Omental fat pad (tissue), 4 donors: ENCODE results near the gene FOXO3. TPM values are rescaled to one million over a fixed set of nuclear protein-coding genes. Genes with fewer than 3 reads are reported as not detected.

Experiments
- ATAC-seq: fragments of 150-250 bp; one replicate; pipeline ENCODE4 v1.9.1; 2016; ENCODE audit warnings: mild to moderate bottlenecking, moderate library complexity; ENCODE audit not compliant: low FRiP score
- DNase-seq: peaks from one replicate; pipeline ENCODE4 v3.0.0-alpha.2; 2019; ENCODE audit warnings: low spot score
- CTCF ChIP-seq, 3 donors: fragments of 450-650 bp; IDR thresholded peaks; one replicate each; pipeline ENCODE4 v1.5.1; 2016 to 2017; ENCODE audit warnings: antibody characterized with exemption in 3 of 3, mild to moderate bottlenecking in 3 of 3, moderate library complexity in 2 of 3
- total RNA-seq, 4 donors: library from RNA; depleted of rRNA; stranded (reverse); fragments of >200 nt; gene quantifications; one replicate each; pipeline ENCODE4 v1.1.0, GENCODE V29; 2016

FOXO3 gene
- total RNA-seq, 4 donors from 2014 or later = 92.9 to 129 (median 113) TPM

GRCh38 chr6:108627692-108628550 is 67.2 kb downstream of the FOXO3 start:
- DNase-seq (no peak), ATAC-seq (no peak)
- TF ChIP-seq CTCF (IDR thresholded peaks at IDR 0.05) = no peak

- ATAC-seq (no peak), DNase-seq (no peak)
- no peak for TF ChIP-seq CTCF (IDR thresholded peaks at IDR 0.05)
Observed at GRCh38 chr6:108630050-108630714, 69.5 kb downstream of the FOXO3 start.

GRCh38 chr6:108632441-108632840 is 71.7 kb downstream of the FOXO3 start:
- ATAC-seq (no peak), DNase-seq (no peak)
- no peak for TF ChIP-seq CTCF (IDR thresholded peaks at IDR 0.05)

GRCh38 chr6:108633436-108633835 is 72.7 kb downstream of the FOXO3 start:
- no peak for ATAC-seq
- TF ChIP-seq CTCF (IDR thresholded peaks at IDR 0.05) = no peak
- no peak for DNase-seq

GRCh38 chr6:108635505-108636226 is 74.9 kb downstream of the FOXO3 start:
- TF ChIP-seq CTCF (IDR thresholded peaks at IDR 0.05) = no peak
- no peak for ATAC-seq
- DNase-seq = no peak

GRCh38 chr6:108637963-108638362 is 77.2 kb downstream of the FOXO3 start:
- no peak for TF ChIP-seq CTCF (IDR thresholded peaks at IDR 0.05)
- DNase-seq (no peak), ATAC-seq (no peak)
